HT1080 (cell line): Measurements from ENCODE around the gene MACROD2. TPM values are rescaled to one million over a fixed set of nuclear protein-coding genes. Genes with fewer than 3 reads are reported as not detected.

ENCODE experiments used
- DNase-seq: peaks from one replicate; pipeline ENCODE4 v3.0.0-alpha.2; 2015; ENCODE audit warnings: low read depth
- total RNA-seq: library from RNA; depleted of rRNA; stranded (reverse); fragments of >200 nt; shearing (Covaris generic); gene quantifications from 2 replicates; pipeline ENCODE4 v1.2.3, GENCODE V29; 2014

MACROD2 gene
- total RNA-seq, 1 experiment from 2014 or later = 1.2 TPM

DNA sequence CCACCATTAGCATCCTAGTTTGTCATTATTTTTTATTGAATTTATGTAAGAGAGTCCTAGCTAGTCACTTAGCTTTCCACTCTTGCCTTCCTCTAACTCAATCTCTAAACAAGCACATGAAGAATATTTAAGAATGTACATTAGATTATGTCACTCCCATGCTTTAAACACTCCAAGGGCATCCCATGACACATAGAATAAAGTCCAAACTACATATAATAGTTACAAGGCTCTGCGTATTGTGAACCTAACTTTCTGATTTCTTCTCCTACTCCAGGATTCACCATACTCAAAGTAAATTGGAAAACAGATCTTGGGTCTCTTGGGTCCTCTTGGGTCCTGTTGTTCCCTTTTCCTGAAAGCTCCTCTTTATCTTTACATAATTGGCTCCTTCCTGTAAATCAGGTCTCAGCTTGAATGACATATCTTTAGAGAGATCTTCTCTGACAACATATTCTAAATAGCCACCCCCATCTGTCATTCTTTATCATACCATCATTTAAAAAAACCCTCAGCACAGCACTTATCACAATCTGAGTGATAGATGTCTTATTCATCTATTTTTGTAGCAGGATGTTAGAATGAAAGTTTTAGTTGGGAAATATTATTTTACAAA, 1384.5 kb downstream of the MACROD2 start:
- DNase-seq = no peak

DNA sequence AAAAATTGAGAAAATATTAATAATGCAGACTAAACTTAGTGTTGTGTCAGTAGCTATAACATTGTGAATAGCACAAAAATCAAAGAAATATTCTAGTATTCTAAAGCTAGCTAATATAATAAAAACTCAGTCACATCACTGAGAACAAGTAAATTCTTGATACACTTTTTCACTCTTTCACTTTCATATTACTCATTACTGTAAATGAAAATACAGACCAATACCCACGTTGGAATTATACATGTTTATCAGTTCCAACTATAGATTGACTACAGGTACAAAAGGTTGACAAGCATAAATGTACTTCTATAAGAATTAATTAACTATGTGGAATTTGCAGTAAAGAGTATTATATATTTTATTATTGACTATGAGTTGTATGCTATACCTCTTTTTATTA, 1385.5 kb downstream of the MACROD2 start:
- no peak for DNase-seq

DNA sequence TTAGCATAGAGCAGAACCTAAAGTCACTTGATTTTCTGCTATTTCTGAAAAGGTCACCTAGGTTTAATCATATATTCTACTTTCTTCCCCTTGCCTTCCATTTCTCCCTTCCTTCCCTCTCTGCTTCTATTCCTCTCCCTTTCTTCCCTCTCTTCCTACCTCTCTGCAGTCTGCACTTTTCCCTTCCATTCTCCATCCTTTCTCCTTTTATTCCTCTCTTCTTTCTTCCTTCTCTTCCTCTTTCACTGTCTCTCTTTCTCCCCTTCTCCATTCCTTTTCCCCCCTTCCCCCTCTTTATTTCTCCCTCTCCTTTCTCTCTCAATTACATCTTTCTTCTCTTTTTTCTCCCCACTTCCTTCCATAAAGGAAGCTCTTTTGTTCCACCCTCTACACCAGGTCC, 1391.9 kb downstream of the MACROD2 start:
- DNase-seq = no peak

DNA sequence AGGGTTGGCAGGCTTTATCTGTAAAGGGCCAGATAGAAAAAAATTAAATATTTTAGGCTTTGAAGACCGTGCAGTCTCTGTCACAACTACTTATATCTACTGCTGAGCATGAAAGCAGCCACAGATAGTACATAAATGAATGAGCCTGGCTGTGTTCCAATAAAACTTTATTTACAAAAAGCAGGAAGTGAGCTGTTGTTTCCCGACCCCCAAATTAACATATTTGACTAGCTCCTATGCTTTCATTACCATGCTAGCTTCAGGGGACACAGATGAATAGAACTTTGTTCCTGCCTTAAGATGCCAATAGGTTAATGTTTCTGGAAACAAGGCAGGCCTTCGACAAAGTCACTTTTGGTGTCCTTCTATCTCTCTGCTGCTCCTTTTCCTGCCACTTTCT, 1400.1 kb downstream of the MACROD2 start:
- no peak for DNase-seq

DNA sequence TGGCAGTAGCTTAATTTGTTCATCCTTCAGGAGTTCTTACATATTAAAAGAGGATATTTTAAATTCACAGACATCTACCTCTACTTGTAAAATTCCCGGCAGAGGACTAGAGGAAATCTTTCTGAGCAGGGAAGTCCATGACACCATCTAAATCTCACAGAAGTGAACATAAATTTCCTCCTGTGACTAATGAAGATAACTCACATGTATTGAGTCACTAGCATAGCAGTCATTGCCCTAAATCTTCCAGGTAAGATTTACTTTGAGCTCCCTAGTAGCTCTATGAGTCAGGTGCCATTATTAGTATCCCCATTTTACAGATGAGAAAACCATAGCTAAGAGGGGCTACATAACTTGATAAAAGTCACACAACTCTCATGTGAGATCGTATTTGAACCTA, 1400.7 kb downstream of the MACROD2 start:
- peak; percentile 28 for DNase-seq

DNA sequence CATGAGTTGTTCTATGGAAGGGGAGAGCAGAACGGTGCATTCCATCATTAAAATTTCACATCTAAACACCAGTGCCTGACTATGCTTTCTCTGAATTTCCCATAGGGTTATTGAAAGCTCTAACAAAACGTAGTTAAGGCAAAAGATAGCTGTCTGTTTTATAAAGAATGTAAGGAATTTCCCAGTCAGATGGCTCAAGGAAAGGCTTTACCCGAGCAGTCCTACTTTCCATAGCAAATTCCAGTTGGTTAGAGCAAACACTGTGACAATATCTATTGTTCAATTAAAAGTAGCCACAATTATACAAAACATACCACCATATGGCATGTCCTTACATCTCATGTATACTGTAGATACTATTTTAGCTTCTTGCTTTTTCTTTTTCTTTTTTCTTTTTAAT, 1401.6 kb downstream of the MACROD2 start:
- DNase-seq = no peak

DNA sequence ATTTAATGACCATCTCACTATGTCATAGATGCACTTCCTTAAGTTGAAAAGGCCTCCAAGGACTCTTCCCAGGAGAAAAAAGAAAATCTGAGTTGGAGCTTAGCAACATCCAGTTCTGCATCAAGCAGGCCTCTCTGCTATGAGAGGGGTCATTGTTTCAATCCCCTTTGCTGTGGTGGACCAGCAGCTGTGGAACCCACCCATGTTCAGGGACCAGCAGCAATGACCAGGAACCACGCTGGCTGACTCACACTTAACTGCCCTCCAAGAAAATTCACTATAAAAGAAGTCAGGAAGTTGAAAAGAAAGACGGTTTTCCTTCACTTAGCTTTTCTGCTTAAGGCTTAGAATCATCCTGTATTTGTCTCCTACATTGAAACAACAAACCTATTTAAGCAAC, 1404.5 kb downstream of the MACROD2 start:
- peak; percentile 15 for DNase-seq

DNA sequence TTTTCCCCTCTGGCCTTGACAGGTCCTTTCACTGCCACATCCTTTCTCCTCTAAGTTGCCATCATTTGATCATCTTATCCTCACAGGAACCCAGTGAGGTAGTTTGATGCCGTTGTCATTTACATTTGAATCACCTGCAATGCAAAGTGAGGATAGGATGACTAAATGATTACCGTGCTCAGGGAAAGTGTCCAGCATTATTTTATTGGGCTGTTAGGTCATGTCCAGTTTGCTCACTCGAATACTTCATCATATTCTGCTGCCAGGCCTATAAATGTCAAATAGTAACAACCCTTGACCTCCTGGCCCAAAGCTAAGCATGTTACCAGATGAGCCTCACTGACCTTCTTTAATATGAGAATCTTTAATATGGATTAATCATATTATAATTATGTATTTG, 1410.8 kb downstream of the MACROD2 start:
- DNase-seq = no peak

DNA sequence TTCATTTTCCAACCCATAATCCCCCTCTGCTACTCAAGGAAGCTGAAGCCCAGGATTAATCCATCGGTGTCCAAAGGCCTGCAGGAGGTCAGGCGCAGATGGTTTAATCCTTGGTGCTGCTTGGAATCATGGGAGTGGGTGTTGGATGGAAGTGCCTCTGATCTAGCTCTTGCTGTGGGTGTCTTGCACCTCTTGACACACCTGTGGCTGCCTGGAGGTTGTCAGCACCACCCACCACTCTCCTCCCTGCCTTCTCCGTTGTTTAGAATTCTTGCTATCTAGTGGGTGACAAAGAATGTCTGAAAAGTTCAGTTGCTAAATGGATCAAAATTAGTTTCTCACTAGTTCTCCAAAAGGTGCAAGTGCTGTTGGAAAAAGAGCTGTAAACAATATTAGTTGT, 1416.5 kb downstream of the MACROD2 start:
- no peak for DNase-seq

DNA sequence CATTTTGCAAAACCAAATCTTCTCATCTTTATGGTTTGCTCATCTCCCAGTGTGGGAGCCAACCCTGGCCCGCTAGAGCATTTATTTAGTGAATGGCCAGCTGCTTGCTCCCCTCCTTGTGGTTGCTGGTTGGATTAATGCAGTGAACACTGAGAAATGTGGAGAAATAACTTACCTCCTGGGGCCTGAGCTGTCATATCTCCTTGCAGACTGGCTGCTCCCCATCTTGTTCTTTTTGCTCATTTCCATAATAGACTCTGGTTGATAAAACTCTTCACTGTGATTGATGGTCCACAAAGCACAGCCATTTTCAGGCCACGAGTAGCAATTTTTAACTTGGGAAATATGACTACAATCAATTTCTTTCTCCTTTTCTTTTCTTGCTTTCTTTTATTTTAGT, 1420.6 kb downstream of the MACROD2 start:
- DNase-seq = no peak

DNA sequence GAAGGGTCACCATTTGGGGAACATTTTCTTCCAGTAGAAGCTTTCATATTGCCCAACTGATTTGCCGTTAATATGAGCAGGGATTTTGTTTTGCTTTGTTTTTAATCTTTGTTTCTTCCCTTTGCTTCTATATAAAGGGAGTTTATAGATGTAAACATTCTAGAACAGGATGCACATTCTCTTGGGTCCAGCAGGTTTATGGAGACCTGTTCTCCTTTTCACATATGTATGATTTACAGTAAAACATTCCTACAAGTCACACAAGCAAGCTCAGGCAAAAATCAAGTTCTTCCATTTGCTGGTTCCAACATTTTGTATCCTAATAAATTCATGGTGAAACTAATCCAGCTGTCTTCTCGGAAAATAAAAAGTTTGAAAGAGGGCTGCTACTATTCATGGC, 1424.5 kb downstream of the MACROD2 start:
- DNase-seq = no peak

DNA sequence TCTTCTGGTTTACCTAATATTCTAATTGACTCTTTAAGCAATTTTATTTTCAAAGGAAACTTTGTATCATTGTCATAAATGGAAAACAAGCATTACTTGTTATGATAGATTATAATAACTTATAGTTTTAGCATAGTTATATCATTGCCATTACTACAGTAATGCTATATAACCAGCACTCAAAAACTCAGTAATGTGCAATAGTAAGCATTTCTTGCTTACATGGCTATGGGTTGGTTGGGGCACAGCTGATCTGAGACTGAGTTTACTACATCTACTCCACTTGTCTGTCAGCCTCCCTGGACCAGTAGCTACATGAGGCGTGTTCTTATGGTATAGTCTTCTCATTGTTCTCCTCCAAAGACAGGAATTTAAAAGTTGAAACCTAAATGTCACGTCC, 1427.7 kb downstream of the MACROD2 start:
- DNase-seq = no peak

DNA sequence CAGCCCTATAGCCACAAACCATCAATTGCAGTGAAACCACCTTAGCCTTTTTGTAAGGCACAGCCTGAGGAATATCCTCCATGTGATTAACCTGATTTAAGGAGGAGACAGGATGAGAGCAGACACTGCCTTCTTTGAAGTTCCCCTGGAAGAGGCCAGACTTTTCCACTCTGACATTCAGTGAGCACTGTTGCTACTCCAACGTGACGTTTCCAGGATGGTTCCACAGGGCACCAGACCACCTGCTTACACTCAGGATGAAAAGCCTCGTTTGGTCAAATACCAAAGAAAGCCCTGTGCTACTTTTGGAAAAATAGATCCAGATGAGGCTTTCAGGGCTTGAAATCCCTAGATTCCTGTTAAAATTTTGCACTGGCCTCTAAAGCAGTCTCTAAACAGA, 1444.2 kb downstream of the MACROD2 start:
- no peak for DNase-seq

DNA sequence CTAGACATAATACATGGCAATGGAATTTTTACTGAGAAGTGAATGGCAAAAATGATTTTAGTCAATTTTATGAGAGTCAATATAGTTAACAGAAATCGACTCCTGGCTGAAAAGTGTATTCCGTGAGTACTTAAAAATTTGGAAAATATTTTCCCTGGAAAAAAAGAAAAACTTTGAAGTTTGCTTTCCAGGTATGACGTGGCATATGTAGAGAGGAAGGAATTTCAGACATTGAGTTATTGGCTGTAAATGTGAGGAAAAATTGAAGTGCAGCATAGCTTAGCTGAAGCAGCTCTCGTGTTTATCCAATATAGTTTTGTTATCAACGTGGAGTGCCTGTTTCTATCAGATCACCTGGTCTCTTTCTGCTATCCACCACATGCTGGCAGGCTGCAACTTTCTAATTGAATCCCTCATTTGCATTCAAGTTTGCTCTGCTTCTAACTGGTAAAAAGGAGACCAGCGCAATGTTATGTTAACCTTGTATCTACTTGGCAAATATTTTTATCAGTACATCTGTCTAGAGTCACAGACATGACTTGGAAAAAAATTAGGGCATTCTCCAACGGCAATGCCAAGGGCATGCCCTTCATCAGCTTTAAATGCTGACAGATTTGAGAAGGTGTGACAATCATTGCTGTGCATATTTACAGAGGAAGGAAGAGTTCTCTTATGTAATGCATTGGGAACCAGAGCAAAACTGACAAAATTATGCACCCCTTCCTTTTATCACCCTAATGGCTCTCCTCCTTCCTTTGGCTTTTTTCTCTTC, 1444.9 kb downstream of the MACROD2 start:
- DNase-seq = no peak

DNA sequence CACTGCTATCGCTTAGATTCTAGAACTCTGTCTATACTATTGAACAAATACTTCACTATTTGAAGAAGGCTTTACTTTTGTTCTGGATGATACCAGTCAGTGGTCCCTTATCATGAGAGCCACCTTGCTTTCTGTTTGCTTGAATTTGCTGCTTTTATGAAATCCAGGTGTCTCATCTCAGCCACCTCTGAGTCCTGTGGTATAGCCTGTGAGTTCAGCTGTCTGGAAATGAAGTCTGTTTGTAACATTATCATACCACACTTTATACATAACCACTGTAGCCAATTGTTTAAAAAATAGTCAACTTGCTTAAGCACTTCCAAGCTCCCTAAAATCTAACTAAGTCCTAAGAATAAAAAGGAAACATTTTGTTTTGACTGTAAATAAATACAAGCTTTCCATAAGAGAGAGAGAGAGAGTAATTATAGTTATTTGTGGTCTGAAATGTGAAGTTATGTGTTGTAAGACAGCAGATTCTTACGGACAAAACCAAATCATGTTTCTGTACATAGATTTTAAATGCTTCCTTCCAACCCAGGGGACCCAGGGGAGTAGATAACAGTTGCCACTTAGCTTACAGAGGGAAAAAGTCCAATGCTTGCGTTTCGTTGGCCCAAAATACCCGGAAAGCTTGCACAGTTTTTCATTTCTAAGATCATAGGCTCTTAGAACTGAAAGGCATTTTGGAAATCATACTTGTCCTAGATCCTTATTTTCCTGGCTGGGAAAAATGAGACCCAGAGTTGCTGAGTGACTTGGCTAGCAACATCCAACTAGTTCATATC, 1449.9 kb downstream of the MACROD2 start:
- no peak for DNase-seq

DNA sequence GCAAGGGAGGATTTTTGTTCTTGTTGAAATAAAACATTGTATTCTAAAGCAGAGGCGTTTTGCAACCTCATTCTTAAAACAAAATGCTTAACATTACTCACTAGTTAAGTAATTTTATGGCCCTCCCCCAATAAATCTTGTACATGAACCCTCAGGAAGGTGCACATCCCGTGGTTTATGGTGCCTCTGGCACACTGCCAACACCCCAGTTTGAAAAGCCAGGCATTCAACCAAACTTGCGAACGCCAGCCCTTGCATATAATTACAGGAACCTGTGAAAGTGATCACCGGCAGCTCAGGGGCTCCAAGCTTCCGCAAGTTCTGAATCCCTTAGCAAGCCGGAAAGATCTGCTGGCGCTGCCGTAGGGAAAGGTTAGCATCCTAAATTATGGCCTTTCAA, 1451.1 kb downstream of the MACROD2 start:
- DNase-seq = no peak

DNA sequence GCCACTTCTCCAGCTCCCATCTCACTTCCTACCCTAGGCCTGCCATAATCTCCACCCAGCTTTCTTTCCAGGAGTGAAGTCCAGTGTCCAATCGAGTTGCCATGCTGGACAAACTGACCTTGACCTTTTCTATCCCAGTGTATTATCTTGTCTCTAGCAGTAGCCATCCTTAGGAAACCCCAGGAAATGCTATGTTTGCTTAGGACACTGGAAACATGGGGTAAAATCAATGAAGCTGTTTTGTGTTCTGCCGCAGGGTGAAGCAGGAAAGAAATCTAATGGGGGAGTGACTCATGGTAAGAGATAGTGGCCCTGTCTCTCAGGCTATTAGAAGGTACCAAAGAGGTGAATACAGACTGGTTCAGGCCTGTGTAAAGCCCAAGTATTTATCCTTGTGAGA, 1452.2 kb downstream of the MACROD2 start:
- DNase-seq = no peak

DNA sequence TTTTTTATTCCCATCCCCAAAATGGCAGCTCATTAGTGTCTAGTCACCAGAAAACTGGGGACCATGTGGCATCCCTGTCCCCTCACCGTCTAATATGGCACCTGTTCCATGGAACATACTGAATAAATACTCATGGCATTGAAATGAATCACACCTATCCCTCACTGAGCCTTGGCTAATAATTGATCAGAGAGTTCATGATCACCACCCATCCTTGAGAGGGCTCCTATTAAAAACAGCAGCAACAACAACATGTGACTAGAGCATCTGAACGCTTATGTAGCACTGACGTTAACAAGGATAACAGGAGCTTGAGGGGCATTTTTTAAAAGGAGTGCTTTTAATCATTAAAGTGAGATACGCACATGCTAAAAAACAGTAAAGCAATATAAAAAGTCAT, 1453.7 kb downstream of the MACROD2 start:
- no peak for DNase-seq

DNA sequence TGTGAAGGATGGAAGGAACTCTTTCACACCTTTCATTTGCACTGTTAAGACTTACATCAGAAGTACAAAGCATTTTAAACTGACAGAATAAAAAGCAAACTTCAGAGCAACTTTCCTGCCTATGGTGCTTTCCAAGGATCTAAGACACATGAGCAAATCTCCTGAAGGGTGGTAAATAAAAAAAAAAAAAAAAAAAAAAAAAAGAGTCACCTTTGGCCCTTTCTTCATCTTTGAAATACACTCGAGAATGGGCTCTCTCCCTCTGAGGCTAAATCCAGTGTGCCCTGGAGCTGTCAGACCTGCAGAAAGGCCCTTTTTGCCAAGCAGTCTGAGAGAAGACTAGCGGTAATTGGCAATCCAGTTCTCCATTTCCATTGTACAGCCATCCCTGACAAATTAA, 1455.9 kb downstream of the MACROD2 start:
- DNase-seq = no peak

DNA sequence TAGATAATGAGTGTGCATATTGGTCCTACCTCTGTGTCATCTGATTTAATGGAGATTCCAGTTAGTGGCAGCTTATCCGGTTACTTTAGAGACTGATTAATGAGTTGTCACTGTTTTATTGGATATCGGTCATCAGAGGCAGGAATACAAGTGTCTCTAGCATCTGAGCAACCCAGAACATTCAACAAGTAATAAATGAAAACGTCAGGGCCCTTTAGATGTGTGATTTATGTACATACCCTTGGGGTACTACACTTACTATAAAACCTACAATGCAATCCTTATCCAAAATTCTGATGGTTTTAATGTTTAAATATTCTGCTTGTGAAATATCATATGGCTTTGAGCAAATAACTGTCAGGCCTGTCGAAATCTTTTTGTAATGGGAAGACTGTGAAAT, 1460.0 kb downstream of the MACROD2 start:
- no peak for DNase-seq

DNA sequence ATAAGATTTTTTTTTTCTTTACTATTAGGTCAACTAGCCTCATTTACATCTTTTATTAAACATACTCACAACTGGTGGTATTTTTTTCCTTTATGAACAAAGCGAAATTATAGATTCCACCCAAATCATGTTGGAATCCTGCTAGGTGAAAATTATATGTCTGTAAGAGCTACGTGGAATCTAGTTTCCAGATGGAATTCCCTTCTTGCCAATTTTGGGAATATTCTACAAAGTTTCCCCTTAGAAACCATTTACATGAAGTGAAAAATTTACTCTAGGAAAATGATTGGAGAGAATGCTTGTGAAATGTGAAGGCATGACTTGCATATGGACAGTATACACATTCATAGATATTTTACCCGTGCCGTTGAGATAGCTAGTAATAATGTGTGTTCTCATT, 1466.6 kb downstream of the MACROD2 start:
- no peak for DNase-seq

DNA sequence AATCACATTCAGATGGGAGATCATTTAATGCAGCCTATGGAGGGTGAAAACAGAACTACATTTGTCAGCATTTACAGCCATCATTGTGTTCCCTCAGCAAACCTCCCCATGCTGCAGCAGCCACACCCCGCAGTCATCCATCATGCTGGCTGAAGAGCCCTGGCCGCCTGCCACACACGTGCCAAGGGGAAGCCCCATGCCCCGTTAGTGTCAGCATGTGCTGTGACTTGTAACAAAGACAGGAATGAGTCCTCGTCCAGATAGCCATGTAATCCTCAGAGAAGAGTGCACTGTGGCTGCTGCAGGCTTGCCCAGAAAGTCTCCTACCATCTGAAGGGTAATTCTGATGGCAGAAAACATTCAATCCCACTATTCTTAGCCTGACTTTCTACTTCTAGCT, 1480.2 kb downstream of the MACROD2 start:
- peak; percentile 58 for DNase-seq

DNA sequence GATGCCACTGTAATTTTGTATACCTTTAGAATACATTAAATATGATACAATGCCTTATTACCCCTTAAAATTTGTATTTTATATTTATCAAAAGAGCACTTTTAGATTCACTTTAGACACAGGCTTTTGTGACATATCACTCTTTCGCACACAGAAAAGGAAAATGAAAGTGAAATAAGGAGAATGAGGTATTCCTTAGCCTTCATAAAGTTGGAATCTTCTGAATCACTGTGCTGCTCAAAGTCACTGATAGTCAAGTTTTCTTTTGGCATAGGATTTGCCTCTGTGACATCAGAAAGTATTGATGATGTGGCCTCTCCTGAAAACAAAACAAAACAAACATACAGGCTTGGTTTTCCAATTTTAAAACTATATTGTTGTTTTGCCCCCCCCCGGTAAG, 1480.9 kb downstream of the MACROD2 start:
- no peak for DNase-seq
